Measurements from ENCODE around the gene ADGRL4.
"Not testable (repeated sequence)": the region's sequence is repeated elsewhere in the genome, so short reads cannot be mapped to it uniquely, and the experiment has no call there.

The ADGRL4 gene

GRCh38 chr1:78916986-78917385 lies 89.5 kb downstream of the ADGRL4 start:
- DNase-seq (ENCODE audit: low read depth) = no peak

DNA sequence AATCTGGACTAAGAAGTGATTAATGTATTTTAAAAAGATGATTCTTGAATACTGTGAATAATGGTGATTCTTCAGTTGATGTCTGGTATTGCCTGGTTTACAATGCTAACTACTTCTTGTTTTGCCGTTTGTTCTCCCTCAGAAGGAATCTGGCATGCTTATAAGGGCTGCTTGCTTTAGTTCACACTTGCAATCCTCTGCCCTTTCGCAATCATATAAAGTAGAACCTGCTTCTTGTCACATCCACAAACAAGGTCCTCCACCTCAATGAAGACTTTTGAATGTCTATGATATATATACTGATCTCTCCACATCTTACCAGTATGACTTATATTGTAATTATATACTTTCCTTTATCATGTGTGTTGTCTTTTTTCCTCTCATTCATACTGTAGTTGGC lies 92.6 kb downstream of the ADGRL4 start:
- DNase-seq (ENCODE audit: low read depth) = no peak

DNA sequence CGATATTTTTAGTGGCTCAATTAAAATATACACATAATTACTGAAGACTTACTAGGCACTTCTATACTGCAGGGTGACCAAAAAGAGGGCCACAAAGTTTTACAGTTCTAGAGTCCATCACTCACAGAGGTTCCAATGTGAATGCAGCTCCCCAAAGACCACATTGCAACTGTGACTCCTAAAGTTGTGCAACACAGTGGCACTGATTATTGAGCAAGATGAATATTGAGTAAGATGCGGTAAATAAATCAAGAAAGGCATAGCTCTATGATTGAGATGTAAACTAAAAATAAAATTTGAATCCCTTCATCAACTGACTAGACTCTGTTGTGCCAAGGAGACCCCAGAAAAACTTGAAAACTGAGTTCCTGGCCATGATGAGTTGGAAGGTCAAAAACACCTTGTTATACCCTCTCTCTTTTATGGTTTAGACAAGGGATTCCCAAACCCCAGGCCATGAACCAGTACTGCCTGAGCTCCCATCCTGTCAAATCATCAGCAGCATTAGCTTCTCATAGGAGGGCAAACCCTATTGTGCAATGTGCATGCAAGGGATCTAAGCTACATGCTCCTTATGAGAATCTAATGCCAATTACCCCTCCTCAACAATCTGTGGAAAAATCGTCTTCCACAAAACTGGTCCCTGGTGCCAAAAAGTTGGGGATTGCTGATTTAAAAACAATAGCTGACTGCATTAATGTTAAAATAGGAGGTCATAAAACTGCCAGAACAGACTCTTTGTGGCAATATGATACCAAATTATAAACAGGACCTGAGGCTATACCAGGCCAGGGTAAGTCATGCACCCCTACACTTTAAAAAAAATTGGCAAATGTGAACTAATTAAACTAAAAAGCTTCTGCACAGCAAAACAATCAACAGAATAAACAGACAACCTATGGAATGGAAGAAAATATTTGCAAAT lies 94.3 kb downstream of the ADGRL4 start:
- no peak for DNase-seq (ENCODE audit: low read depth)

DNA sequence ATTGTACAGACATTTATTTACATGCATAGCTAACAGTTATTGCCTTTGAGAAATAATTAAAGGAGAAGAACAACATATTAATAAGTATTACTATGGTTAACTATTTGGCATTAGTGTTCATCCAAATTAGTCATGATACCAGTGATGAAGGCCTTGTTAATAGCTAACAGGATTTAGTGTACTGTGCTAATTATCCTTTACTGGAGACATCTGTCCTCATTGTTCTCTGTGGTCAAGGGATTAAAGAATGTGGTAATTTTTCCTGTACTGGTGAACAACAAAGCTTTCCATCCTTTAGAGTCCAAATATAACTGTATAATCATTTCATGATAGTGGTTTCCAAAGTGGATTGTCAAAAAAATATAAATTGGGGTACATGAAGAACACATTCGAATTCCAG lies 103.9 kb downstream of the ADGRL4 start:
- DNase-seq (ENCODE audit: low read depth) = no peak

GRCh38 chr1:78894811-78895210 lies 111.7 kb downstream of the ADGRL4 start:
- no peak for DNase-seq (ENCODE audit: low read depth)

- DNase-seq (ENCODE audit: low read depth) = no peak
Observed at GRCh38 chr1:78892260-78892840, 114.2 kb downstream of the ADGRL4 start.

DNA sequence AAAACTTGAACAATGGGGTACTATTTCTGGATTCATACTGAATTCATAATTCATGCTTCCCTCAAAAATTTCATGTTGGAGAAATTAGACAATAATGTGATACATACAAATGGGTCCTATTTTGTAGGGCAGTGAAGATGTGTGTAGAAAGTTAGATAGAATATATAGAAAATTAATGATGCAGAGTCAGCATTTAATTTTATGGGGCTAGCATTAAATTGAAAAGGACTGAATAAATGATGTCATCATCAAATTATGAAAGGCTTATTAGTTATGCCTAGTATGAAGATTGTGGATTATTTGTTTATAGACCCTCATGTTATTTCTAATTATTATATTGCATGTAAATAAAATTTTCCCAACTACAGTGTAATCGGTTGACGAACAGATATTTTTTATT lies 119.1 kb downstream of the ADGRL4 start:
- no peak for DNase-seq (ENCODE audit: low read depth)

DNA sequence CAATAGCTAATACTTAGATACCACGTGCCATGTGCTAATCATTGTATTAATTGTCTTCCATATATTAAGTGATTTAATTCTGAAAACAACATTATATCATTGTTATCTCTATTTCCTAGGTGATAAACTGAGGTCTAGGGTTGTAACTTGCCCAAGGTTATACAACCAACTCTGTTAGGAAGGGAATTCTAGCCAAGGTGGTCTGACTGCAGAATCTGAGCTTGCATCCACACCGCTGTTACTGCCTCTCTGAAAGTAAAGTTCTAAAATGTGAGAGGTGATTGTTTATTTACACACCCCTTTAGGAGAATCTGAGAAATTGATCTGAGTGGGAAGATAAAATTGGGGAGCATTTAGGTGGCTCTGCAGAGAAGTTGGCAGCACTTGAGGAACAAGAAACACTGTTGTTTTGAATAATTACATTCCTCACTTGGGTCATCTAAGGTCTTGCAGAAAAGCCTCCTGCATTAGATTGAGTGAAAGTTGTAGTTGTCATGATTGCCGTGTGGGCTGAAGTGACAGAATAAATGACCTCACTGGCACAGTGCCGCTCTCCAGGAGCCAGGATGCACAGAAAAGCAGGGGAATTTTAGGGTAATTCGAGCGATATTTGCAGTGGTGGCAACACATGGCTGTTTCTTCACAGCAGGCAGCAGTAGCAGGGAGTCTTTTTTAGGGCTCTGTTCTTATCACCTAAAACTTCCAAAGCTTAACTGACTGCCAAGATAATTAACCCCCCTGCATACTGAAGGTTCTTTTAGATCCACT lies 121.7 kb downstream of the ADGRL4 start:
- no peak for DNase-seq (ENCODE audit: low read depth)

DNA sequence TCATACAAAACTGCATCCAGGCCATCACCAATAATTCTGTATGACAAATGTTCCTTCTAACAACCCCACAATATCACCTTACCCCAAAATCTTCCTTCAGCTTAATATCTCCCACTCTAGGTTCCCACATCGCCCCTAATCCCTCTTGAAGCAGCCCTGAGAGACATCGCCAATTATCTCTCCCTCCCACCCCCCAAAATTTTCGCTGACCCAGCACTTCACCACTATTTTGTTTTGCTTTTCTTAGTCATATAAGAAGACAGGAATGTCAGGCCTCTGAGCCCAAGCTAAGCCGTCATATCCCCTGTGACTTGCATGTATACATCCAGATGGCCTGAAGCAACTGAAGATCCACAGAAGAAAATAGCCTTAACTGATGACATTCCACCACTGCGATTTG lies 126.3 kb downstream of the ADGRL4 start:
- no peak for DNase-seq (ENCODE audit: low read depth)

GRCh38 chr1:78875986-78876385 lies 130.5 kb downstream of the ADGRL4 start:
- DNase-seq (ENCODE audit: low read depth) = not testable (repeated sequence)

- not testable (repeated sequence) for DNase-seq (ENCODE audit: low read depth)
Observed at GRCh38 chr1:78872801-78873200, 133.7 kb downstream of the ADGRL4 start.

- DNase-seq (ENCODE audit: low read depth) = no peak
Observed at GRCh38 chr1:78871249-78871648, 135.3 kb downstream of the ADGRL4 start.

DNA sequence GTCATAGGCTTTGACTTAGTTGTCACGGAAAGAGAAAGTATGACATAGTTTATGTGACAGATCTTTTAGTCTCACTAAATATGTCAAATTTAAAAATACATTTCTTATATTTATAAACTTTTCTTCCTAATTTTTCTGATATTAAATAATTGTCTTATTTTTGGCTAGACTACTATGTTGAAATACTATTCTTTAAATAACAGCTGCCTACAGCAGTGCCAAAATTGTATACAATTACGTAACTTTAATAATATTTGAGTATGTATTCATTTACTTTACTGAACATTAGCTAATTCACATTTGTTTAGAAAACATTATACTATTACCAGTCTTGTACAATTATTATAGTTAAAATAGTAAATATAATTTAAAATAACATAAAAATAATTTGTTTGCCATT lies 137.4 kb downstream of the ADGRL4 start:
- no peak for DNase-seq (ENCODE audit: low read depth)

DNA sequence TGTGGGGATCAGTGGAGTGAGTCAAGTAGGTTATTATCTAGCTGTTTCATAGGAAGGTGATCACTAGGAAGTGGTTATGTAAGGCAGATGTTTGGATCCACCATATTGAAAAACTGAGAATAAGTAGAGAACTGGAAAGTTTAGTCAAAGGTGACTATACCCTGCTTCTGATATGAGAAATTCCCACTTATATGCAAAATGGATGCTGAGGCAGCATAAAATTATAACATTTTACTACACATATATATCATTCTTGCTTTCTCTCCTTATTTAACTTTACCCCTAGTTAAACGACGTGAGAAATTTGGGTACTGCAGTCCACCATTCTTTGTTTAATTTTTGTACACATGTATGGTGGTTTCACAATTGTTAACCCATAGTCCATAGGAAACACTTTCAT lies 142.4 kb downstream of the ADGRL4 start:
- no peak for DNase-seq (ENCODE audit: low read depth)

DNA sequence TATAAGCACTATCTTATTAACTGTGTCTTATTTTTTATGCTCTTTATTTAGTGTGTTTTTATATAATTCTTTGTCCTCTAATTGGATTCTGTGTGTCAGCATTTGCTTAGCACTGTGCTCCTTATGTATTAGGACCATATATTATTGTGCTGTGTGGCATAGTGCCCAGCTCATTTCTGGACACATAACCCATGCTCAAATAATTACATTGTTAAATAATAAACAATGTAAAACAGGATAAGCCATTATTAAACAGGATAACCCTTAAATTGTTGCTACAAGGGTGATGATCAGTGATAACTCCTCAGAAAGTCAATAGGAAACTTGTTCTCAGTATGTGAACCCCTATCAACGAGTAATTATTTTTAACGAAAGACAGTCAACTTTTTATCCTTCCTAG lies 150.4 kb downstream of the ADGRL4 start:
- no peak for DNase-seq (ENCODE audit: low read depth)

GRCh38 chr1:78855258-78855657 lies 151.3 kb downstream of the ADGRL4 start:
- DNase-seq (ENCODE audit: low read depth) = no peak

- no peak for DNase-seq (ENCODE audit: low read depth)
Observed at GRCh38 chr1:78854556-78854955, 152.0 kb downstream of the ADGRL4 start.

- no peak for DNase-seq (ENCODE audit: low read depth)
Observed at GRCh38 chr1:78843546-78843945, 163.0 kb downstream of the ADGRL4 start.

DNA sequence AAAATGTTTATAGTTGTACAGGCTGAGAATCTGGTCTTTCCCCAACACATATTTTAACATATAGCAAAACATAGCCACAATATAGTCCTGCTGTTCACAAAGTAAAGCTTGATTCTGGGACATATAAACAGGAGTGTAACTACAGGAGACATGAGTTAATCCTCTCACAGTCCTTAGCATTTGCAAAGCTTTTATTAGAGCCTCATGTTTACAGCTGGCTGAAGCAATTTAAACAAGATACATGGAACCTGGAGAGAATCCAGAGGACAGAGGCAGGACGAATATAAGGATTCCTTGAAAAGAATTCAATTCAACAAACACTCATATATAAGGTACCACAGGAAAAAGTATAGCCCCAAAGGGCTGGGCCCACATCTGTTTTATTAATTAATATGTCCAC lies 163.4 kb downstream of the ADGRL4 start:
- no peak for DNase-seq (ENCODE audit: low read depth)

DNA sequence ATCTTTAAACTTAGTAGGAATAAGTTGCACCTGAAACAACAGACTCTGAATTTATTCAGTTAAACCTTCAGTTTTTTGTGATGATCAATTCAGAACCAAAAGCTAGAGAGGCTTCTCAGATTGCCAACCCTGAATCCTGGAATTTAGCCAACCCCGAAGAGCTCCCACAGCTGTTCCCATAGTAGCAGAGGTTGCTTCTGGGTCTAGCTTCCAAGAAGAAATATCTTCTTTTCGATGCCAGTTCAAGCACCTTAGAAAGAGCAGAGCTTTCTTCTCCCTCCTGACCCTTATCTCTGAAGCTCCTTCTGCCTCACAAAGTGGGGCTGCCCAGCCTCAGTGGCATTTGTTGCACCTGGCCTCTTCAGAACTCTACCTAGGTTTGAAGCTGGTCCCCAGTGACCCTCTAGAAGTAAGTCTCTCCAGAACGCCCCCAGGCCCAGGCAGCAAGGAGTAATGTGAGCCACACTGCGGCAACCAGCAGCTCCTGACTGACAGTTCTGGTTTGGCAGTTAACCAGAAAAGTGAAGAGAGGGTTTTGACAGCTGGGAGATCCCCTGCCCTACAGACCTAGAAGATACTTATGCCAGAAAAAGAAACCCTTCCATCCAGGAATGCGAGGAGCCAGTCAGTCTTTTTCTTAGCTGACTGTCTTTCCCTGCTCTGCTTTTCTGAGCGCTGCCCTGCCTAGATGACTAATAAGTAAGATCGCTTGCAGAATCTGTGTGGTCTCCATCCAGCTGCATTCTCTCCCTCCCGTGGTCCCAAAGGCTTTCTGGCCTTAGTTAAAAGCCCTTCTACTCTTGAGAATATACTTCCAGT lies 165.9 kb downstream of the ADGRL4 start:
- DNase-seq (ENCODE audit: low read depth) = no peak

Data from stimulated activated CD8-positive, alpha-beta memory T cell treated with anti-CD3 and anti-CD28 coated beads, Interleukin-15, amount 100 ng/mL, for 1 hour (primary cell).